Activated CD8-positive, alpha-beta memory T cell treated with anti-CD3 and anti-CD28 coated beads for 1 hour (primary cell): Measurements from ENCODE around the gene TOR2A.
A peak's percentile ranks its signal among the peaks of the same experiment; 100 is the strongest.
"Not testable (repeated sequence)": the region's sequence is repeated elsewhere in the genome, so short reads cannot be mapped to it uniquely, and the experiment has no call there.

Experiments used
- DNase-seq, 2 donors: peaks; one replicate each; pipeline ENCODE4 v3.0.0-alpha.2; 2020; ENCODE audit warnings: low read depth in 1 of 2; ENCODE audit errors: extremely low read depth in 1 of 2

The TOR2A gene

GRCh38 chr9:127734747-127735529, at the start of gene TOR2A:
Gene TOR2A (minus strand): TSS chr9:127735294. CDS start chr9:127735270, 24 bp downstream.
- peak; percentile 98 to 99 for DNase-seq

DNA sequence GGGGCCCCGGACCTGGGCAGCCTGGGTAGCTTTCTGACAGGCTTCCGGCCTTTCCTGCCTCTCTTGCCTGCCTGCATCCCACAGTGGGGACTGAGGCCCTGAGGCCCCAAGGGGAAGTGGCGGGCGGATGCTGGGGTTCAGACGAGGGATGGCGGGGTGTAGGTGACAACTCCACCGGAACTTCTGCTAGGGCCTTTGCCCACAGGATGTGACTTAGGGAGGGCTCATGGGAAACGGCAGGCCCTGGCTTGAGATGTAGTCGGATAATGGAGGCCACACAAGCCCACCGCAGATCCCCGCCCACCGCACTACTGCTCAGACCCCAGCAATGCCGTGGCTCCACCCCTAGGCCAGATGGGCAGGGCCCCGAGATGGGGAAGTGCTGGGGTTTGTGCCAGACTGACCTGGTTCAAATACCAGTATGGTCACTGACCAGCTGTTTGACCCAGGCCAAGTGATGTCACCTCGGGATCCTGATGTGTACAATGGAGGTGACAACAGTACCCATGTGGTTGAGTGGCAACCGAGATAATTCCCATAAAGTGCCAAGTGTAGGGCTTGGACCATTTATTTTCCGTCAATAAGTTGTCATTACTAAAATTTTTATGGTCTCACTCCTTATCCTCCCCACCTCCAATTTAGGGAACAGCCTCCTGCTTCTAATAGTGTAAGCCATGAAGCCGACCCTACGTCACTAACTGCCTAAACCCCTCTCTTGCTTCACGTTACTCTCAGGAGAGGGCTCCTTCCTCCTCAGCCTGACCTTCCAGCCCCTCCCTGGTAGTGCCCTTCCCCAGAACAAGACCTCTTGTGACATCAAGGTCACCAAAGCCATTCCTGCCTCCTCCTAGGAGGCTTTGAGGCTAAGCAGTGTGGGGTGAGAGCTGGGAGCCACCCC, 48.3 kb upstream of the TOR2A start:
- peak; percentile 39 to 48 for DNase-seq

DNA sequence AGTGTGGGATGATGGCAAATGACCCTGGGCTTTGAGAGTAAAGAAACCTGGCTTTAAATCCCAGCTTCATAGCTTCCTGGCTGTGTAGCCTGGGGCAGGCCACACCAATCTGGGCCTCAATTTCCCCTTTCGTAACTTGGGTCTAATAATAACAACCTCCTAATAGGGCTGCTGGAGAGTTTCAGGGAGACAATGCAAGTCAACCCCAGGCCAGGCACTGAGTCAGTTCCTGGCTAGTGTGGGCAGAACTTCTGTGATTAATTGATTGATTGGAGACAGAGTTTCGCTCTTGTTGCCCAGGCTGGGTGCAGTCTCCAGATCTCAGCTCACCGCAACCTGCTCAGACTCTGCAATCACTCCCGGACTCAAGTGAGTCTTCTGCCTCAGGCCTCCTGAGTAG, 46.7 kb upstream of the TOR2A start:
- DNase-seq = no peak

- not testable (repeated sequence) for DNase-seq
These were observed 45.8 kb upstream of the TOR2A start for GRCh38 chr9:127780909-127781308.

- no peak for DNase-seq
These were observed 45.2 kb upstream of the TOR2A start for GRCh38 chr9:127780126-127780885.

DNA sequence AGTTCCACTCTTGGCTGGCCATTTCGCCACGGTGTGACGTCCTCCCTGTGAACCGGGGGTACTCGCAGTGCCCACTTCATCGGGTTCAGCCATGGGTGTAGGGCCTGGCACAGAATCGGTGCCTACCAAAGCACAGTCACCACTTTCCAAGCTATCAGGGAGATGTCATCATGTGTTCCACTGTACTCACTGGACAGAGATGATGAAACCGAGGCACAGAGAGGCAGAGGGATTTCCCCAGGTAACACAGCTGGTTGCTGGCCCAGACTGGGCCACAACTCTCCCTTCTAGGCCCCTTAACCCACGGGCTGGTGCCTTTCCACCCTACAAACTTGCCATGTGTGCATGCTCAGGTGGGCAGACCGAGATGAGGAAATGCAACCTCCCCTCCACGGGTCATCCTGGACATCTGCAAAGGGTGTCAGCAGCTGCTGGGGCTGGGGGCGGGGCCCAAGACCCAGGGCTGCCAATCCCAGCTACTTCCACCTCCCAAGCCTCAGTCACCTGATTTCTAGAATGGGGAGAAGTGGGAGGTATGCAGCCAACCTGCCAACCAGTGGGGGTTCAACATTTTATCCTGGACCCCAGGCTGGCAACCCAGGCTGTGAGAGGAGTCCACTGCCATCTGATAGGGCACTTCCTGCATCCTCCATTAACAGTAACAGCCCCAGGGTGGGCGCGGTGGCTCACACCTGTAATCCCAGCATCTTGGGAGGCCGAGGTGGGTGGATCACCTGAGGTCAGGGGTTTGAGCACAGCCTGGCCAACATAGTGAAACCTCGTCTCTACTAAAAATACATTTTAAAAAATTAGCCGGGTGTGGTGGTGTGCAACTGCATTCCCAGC, 44.3 kb upstream of the TOR2A start:
- peak in 1 of 2 donors; percentile 32 for DNase-seq

DNA sequence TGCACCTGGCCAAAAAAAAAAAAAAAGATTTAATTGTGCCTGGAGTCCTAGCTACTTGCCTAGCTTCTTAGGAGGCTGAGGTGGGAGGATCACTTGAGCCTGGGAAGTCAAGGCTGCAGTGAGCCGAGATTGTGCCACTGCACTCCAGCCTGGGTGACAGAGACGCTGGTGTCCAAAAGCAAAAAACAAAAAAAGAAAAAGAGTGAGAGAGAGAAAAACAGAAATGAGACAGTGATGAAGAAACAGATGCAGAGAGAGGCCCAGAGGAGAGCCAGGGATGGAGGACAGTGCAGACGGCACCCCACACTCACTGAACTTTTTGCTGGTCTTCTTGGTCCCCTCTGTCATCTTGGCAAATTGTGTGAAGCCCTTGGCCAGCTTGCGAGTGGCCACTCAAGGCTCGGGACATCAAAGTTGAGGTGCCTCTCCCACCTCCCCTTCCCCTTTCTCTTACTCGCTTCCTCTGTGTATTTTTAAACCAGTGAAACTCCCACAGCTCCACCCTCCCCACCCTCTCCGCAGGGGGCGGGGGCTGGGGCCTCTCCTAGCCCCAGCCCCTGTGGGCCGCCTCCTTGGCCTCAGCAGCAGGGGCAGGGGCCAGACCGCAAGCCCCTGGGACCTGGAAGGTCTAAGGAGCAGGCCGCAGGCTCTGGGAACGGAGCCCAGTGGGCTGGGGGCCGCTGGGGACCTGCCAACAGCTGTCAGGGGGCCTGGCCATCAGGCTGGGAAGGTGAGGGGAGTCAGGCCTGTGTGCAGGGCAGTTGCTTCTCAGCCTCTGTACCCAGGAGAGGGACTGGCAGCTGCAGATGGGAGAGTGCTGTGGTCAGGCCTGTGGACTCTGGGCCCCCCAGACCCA, 43.4 kb upstream of the TOR2A start, which contains the start of gene SH2D3C:
TSS of gene SH2D3C (minus strand) at position 387 of the 856 bp plus-strand sequence. CDS start at position 348, 39 bp downstream.
- peak in 1 of 2 donors; percentile 24 for DNase-seq

DNA sequence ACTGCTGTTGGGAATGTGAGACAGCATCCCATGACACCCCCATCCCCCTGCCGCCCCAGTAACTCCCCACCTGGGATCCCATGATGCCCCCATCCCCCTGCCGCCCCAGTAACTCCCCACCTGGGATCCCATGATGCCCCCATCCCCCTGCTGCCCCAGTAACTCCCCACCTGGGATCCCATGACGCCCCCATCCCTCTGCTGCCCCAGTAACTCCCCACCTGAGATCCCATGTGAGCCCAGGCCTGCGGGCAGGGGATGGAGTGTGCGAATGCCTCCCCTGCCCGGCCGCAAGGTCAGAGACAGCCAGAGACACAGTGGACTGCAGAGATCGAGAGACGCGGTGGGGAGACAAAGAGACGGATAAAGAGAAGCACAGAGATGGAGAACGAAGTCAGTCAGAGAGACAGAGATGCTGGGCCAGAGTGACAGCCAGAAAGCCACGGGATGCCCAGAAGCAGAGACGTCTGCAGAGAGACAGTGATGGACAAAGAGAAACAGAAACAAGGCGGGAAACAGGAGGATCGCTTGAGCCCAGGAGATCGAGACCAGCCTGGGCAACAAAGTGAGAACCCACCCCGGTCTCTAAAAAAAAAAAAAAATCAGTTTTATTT, 42.4 kb upstream of the TOR2A start:
- no peak for DNase-seq

GRCh38 chr9:127776924-127777289, 41.8 kb upstream of the TOR2A start:
- no peak for DNase-seq

DNA sequence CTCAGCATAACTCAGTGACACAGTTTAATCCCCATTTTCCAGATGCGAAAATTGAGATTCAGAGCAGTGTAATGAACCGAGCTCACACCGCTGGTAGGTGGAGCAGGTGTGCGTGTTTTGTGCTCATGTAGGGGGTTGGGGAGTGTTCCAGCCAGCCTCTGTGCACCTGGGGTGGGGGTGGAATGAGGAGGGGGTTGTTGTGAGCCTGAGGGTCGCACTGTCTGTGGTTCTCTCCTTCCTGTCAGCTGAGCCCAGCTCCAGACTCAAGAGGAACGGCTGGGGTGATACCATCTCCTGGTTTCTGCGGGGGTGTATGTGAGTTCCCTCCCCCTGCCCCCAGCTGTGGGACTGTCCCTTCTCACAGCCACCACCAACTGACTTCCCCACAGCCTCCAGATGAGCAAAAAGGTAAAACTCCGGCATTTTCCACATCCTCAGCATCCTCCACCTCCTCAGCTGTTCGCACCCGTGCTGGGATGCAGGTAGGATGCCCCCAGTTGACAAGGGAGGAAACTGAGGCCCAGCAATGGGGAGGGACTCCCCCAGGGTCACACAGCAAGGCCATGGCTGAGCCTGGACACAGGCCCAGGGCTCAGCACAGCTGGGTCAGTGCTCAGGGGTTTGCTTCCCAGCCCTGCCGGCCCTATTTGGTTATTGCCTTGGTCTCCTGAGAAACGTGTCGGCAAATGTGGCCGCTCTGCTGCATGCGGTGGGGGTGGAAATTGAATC, 41.3 kb upstream of the TOR2A start:
- peak; percentile 42 to 56 for DNase-seq

GRCh38 chr9:127773981-127774380, 38.9 kb upstream of the TOR2A start:
- DNase-seq = no peak

DNA sequence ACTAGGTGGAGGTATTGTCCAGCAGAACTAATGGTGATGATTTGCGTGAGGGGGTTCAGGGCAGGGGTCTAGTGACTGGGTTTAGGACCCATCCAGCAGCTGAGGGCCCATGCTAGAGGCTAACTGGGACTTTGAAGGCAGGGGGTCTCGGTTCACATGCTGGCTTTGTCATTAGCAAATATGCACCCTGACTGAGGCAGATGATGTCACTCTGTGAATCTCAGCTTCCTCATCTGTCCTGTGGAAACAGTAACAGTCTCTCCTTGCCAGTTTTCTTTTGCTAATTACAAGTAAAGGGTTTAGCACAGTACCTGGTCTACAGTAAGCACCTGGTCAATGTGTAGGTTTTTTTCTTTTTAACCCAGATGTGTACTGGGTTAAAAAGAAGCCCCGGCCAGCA, 38.2 kb upstream of the TOR2A start:
- no peak for DNase-seq

DNA sequence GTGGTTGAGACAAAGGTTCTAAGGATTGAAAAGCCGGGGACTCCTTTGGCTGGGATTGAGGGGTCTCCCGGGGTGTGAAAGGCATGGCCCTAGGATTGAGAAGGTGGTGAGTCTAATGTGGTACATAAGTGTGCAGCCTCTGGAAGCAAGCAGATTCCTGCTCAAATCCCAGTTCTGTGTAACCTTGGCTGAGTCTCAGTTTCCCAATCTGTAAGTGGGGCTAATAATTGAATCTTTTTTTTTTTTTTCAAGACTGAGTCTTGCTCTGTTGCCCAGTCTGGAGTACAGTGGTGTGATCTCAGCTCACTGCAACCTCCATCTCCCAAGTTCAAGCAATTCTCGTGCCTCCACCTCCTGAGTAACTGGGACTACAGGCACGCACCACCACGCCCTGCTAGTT, 37.5 kb upstream of the TOR2A start:
- DNase-seq = no peak

GRCh38 chr9:127771570-127772189, 36.6 kb upstream of the TOR2A start:
- no peak for DNase-seq

GRCh38 chr9:127770905-127771569, 35.9 kb upstream of the TOR2A start:
- DNase-seq = peak; percentile 80 to 90

DNA sequence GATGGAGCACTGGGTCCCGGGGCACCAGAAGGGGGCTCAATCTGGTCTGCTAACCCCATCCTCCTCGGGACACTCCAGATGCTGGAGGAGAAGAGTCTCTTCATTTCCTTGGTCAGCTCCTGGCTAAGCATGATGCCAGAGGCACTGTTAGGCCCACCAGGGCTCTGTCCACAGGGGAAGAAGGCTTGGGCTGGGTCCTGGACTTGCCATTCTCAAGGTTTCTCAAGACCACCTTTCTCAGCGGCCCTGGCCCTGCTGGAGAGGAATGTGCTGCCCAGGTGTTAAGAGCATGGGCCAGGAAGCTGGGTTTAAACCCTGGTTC, 35.5 kb upstream of the TOR2A start:
- DNase-seq = no peak

GRCh38 chr9:127769929-127770582, 35.0 kb upstream of the TOR2A start:
- DNase-seq = no peak
